Motor neuron (in vitro differentiated cells): Measurements from ENCODE around the gene VCY1B. TPM values are rescaled to one million over a fixed set of nuclear protein-coding genes. Genes with fewer than 3 reads are reported as not detected.
"Not testable (repeated sequence)": the region's sequence is repeated elsewhere in the genome, so short reads cannot be mapped to it uniquely, and the experiment has no call there.

Source experiments
- ATAC-seq, 8 experiments: fragments of 200-7000 bp; cut with Tn5 transposase; replicated peaks in 6 of 8; 2 replicates each; pipeline ENCODE4 v1.8.0; 2021; ENCODE audit warnings: mild to moderate bottlenecking in 8 of 8, moderate library complexity in 8 of 8
- H3K27ac ChIP-seq, 2 donors: fragments of 250-450 bp; sonication (Bioruptor Pico); 2 replicates each; pipeline ENCODE4 v1.9.0; 2021; ENCODE audit warnings: antibody characterized with exemption in 2 of 2, mild to moderate bottlenecking in 2 of 2, moderate library complexity in 1 of 2
- H3K4me1 ChIP-seq, 2 donors: fragments of 250-450 bp; sonication (Bioruptor Pico); replicated peaks in 1 of 2; 2 replicates each; pipeline ENCODE4 v1.6.1; 2021; ENCODE audit warnings: antibody characterized with exemption in 2 of 2, mild to moderate bottlenecking in 2 of 2, moderate library complexity in 1 of 2
- H3K4me3 ChIP-seq, 5 donors: fragments of 250-450 bp; sonication (Bioruptor Pico); 2 replicates each; pipeline ENCODE4 v1.9.0; 2021; ENCODE audit warnings: antibody characterized with exemption in 5 of 5, mild to moderate bottlenecking in 5 of 5, moderate library complexity in 4 of 5
- WGBS, 10 experiments: fragments of 450-650 bp; shearing (Covaris generic); methylation state at CpG; one replicate each; pipeline ENCODE4 v1.0.0; 2022; 5-methylcytosine and 5-hydroxymethylcytosine counted together
- in situ Hi-C, 9 experiments: fragments of 400-800 bp; cut with MboI; loops; one replicate each; pipeline ENCODE4 v1.15.0; 2021; ENCODE audit warnings: low sequenced_read_pairs in 9 of 9, low pct_unique_long_range_greater_than_20kb in 2 of 9; ENCODE audit not compliant: unreplicated experiment in 9 of 9
- total RNA-seq, 8 experiments: library from RNA; unstranded; fragments of 300-600 nt; gene quantifications; 2 replicates each; pipeline versions ENCODE4 v1.2.3 to v1.2.4, GENCODE V29; 2022

The VCY1B gene
- total RNA-seq, result not detected

GRCh38 chrY:14055927-14056326 lies at the start of gene VCY1B:
Gene VCY1B, plus strand, starts transcription at chrY:14056227. Its CDS starts 63 bp downstream, at chrY:14056290.
- in situ Hi-C loops, ATAC-seq, H3K4me1 ChIP-seq, H3K4me3 ChIP-seq, H3K27ac ChIP-seq: not testable (repeated sequence)
- WGBS, 10 experiments, result no CpG with 5 or more reads among the region's 19 CpGs

GRCh38 chrY:14011916-14012315 lies 44.1 kb upstream of the VCY1B start:
- in situ Hi-C loops, H3K4me1 ChIP-seq, H3K4me3 ChIP-seq, H3K27ac ChIP-seq: not testable (repeated sequence)
- whole genome bisulfite sequencing, 10 experiments, result no CpG with 5 or more reads among the region's 2 CpGs
- ATAC-seq, result peak in 5 of 8 experiments; percentile 28 to 84 (median 42)

- H3K27ac ChIP-seq, H3K4me1 ChIP-seq, in situ Hi-C loops, H3K4me3 ChIP-seq: not testable (repeated sequence)
- WGBS, 10 experiments, result no CpG with 5 or more reads among the region's 2 CpGs
- ATAC-seq, result peak in 4 of 8 experiments; percentile 22 to 88 (median 47)
Measured at GRCh38 chrY:14030395-14030794, 25.6 kb upstream of the VCY1B start.

- Histone ChIP-seq H3K4me1 (peaks cover 0 to 3% of the 10 kb centered on the region in 2 donors), H3K27ac (no peak overlapping the region), H3K4me3 (no peak overlapping the region)
- 17 to 100% methylated on average over 1 of the region's 1 CpG; no CpG with 5 or more reads in 8 of the 10 experiments for whole genome bisulfite sequencing, 10 experiments
- in situ Hi-C loops, result no loop called here
- peak in 3 of 8 experiments; percentile 64 to 77 (median 68) for ATAC-seq
Measured at GRCh38 chrY:14085877-14086276, 29.9 kb downstream of the VCY1B start.

Other genes with a start within 250 kb of the VCY1B start
- not detected for gene VCY, start 69.8 kb upstream of the VCY1B start, total RNA-seq